Subcutaneous abdominal adipose tissue (tissue), 5 donors: ENCODE data around the gene NCKAP5L.
A peak's percentile ranks its signal among the peaks of the same experiment; 100 is the strongest.
"Not testable (repeated sequence)": the region's sequence is repeated elsewhere in the genome, so short reads cannot be mapped to it uniquely, and the experiment has no call there.

Experiments used
- H3K27ac ChIP-seq: one replicate; pipeline ENCODE4 v1.7.0; 2013; ENCODE audit warnings: low read depth, mild to moderate bottlenecking, inconsistent platforms, low read length, moderate library complexity
- H3K27me3 ChIP-seq, 5 donors: one replicate each; pipeline ENCODE4 v1.7.0; 2013; ENCODE audit warnings: low read length in 5 of 5, inconsistent platforms in 1 of 5; ENCODE audit not compliant: control insufficient read depth in 5 of 5, insufficient read depth in 4 of 5
- H3K36me3 ChIP-seq, 5 donors: one replicate each; pipeline ENCODE4 v1.7.0; 2013; ENCODE audit warnings: low read length in 5 of 5; ENCODE audit not compliant: control insufficient read depth in 5 of 5, insufficient read depth in 5 of 5
- H3K4me1 ChIP-seq, 5 donors: one replicate each; pipeline ENCODE4 v1.7.0; 2013; ENCODE audit warnings: low read length in 5 of 5, mild to moderate bottlenecking in 3 of 5, moderate library complexity in 1 of 5; ENCODE audit not compliant: control insufficient read depth in 5 of 5, insufficient read depth in 5 of 5
- H3K4me3 ChIP-seq, 5 donors: one replicate each; pipeline ENCODE4 v1.7.0; 2013; ENCODE audit warnings: low read length in 5 of 5, low read depth in 1 of 5
- H3K9ac ChIP-seq, 5 donors: one replicate each; pipeline ENCODE4 v1.7.0; 2013; ENCODE audit warnings: low read length in 5 of 5, mild to moderate bottlenecking in 4 of 5, moderate library complexity in 3 of 5
- H3K9me3 ChIP-seq, 5 donors: one replicate each; pipeline ENCODE4 v1.7.0; 2013; ENCODE audit warnings: low read length in 5 of 5; ENCODE audit not compliant: control insufficient read depth in 5 of 5
- donor health status: healthy.
- donor health status: healthy.
- donor health status: healthy.
- donor health status: healthy.
- donor health status: healthy.

The NCKAP5L gene

GRCh38 chr12:49828133-49829091, at the start of gene NCKAP5L:
TSS of gene NCKAP5L (minus strand) at chr12:49828413. CDS start at chr12:49804044, 24,369 bp downstream.
- H3K4me1 ChIP-seq: peaks cover 13 to 51% (median 49%) of the 10 kb centered on the region in 5 donors
- peak within 1 kb of the TSS; percentile 60 to 87 (median 76) for H3K9ac ChIP-seq
- peaks cover 0 to 8% (median 0%) of the 10 kb centered on the region in 5 donors for H3K36me3 ChIP-seq
- H3K9me3 ChIP-seq: no peaks in the 10 kb centered on the region
- H3K27ac ChIP-seq: peak within 1 kb of the TSS; percentile 91
- no peaks in the 10 kb centered on the region for H3K27me3 ChIP-seq
- H3K4me3 ChIP-seq: peak within 1 kb of the TSS; percentile 69 to 88 (median 84)

- H3K4me1 ChIP-seq: peaks cover 2 to 25% (median 15%) of the 10 kb centered on the region in 5 donors
- H3K4me3 ChIP-seq: no peak overlapping the region
- no peaks in the 10 kb centered on the region for H3K36me3 ChIP-seq
- H3K9ac ChIP-seq: no peak overlapping the region
- H3K27ac ChIP-seq: no peak overlapping the region
- H3K27me3 ChIP-seq: no peaks in the 10 kb centered on the region
- H3K9me3 ChIP-seq: no peaks in the 10 kb centered on the region
Measured at GRCh38 chr12:49877066-49877465, 48.9 kb upstream of the NCKAP5L start.

- H3K4me3 ChIP-seq: no peak overlapping the region
- peaks cover 2 to 31% (median 15%) of the 10 kb centered on the region in 5 donors for H3K4me1 ChIP-seq
- H3K9me3 ChIP-seq: no peaks in the 10 kb centered on the region
- H3K27ac ChIP-seq: no peak overlapping the region
- H3K9ac ChIP-seq: no peak overlapping the region
- H3K36me3 ChIP-seq: no peaks in the 10 kb centered on the region
- no peaks in the 10 kb centered on the region for H3K27me3 ChIP-seq
Measured at GRCh38 chr12:49876070-49876469, 47.9 kb upstream of the NCKAP5L start.

GRCh38 chr12:49875115-49875720, 47.0 kb upstream of the NCKAP5L start:
- H3K4me3 ChIP-seq: no peak overlapping the region
- H3K27ac ChIP-seq: no peak overlapping the region

GRCh38 chr12:49874142-49874897, 46.1 kb upstream of the NCKAP5L start:
- no peak overlapping the region for H3K9ac ChIP-seq

More at GRCh38 chr12:49875115-49875720, 47.0 kb upstream of the NCKAP5L start:
- H3K9me3 ChIP-seq: no peaks in the 10 kb centered on the region
- peaks cover 2 to 34% (median 15%) of the 10 kb centered on the region in 5 donors for H3K4me1 ChIP-seq
- H3K9ac ChIP-seq: no peak overlapping the region
- H3K36me3 ChIP-seq: no peaks in the 10 kb centered on the region
- H3K27me3 ChIP-seq: no peaks in the 10 kb centered on the region

GRCh38 chr12:49873361-49873934, 45.2 kb upstream of the NCKAP5L start:
- no peak overlapping the region for H3K4me3 ChIP-seq
- no peak overlapping the region for H3K27ac ChIP-seq
- no peaks in the 10 kb centered on the region for H3K9me3 ChIP-seq
- H3K27me3 ChIP-seq: no peaks in the 10 kb centered on the region
- no peaks in the 10 kb centered on the region for H3K36me3 ChIP-seq
- no peak overlapping the region for H3K9ac ChIP-seq
- H3K4me1 ChIP-seq: peaks cover 9 to 50% (median 30%) of the 10 kb centered on the region in 5 donors

More at GRCh38 chr12:49874142-49874897, 46.1 kb upstream of the NCKAP5L start:
- H3K36me3 ChIP-seq: no peaks in the 10 kb centered on the region
- H3K4me1 ChIP-seq: peaks cover 5 to 41% (median 21%) of the 10 kb centered on the region in 5 donors
- H3K9me3 ChIP-seq: no peaks in the 10 kb centered on the region
- no peaks in the 10 kb centered on the region for H3K27me3 ChIP-seq
- no peak overlapping the region for H3K27ac ChIP-seq
- H3K4me3 ChIP-seq: no peak overlapping the region

GRCh38 chr12:49872781-49873181, 44.6 kb upstream of the NCKAP5L start:
- H3K27ac ChIP-seq: no peak overlapping the region
- peaks cover 9 to 56% (median 36%) of the 10 kb centered on the region in 5 donors for H3K4me1 ChIP-seq
- H3K9me3 ChIP-seq: no peaks in the 10 kb centered on the region
- H3K36me3 ChIP-seq: no peaks in the 10 kb centered on the region
- no peaks in the 10 kb centered on the region for H3K27me3 ChIP-seq
- H3K9ac ChIP-seq: no peak overlapping the region
- H3K4me3 ChIP-seq: no peak overlapping the region

- no peak overlapping the region for H3K4me3 ChIP-seq
- H3K4me1 ChIP-seq: peaks cover 9 to 60% (median 40%) of the 10 kb centered on the region in 5 donors
- no peak overlapping the region for H3K9ac ChIP-seq
- H3K27me3 ChIP-seq: no peaks in the 10 kb centered on the region
- no peak overlapping the region for H3K27ac ChIP-seq
- H3K36me3 ChIP-seq: no peaks in the 10 kb centered on the region
- H3K9me3 ChIP-seq: no peaks in the 10 kb centered on the region
Measured at GRCh38 chr12:49872381-49872780, 44.2 kb upstream of the NCKAP5L start.

GRCh38 chr12:49871811-49872251, 43.6 kb upstream of the NCKAP5L start:
- H3K4me1 ChIP-seq: peaks cover 9 to 65% (median 45%) of the 10 kb centered on the region in 5 donors
- not testable (repeated sequence) for H3K27me3 ChIP-seq, H3K9me3 ChIP-seq, H3K27ac ChIP-seq, H3K36me3 ChIP-seq, H3K9ac ChIP-seq, H3K4me3 ChIP-seq
